ENCODE data around the gene LAMP2.
A peak's percentile ranks its signal among the peaks of the same experiment; 100 is the strongest.
"Not testable (repeated sequence)": the region's sequence is repeated elsewhere in the genome, so short reads cannot be mapped to it uniquely, and the experiment has no call there.

Gene LAMP2

GRCh38 chrX:120485315-120485637 is 16.2 kb upstream of the LAMP2 start:
- Histone ChIP-seq H3K4me1 (ENCODE audit: control insufficient read depth, insufficient read depth, low read length) (0 out of 2 replicates have a peak, but pooled peaks cover 4% of the 10 kb centered on the region), H3K9ac (ENCODE audit: low read length) (no peak overlapping the region), H3K9me3 (ENCODE audit: control insufficient read depth, insufficient read depth, low read depth, low read length) (no peaks in the 10 kb centered on the region), H3K27me3 (ENCODE audit: control insufficient read depth, insufficient read depth, low read length) (no peaks in the 10 kb centered on the region), H3K27ac (ENCODE audit: low read depth, low read length) (peak overlapping the region; percentile 15; the same call in 1 of the 2 replicates), H3K4me3 (ENCODE audit: low read depth, low read length) (peak overlapping the region; percentile 51), H3K36me3 (ENCODE audit: control insufficient read depth, insufficient read depth, low read length) (no peaks in the 10 kb centered on the region)

- no peaks in the 10 kb centered on the region for H3K4me1 ChIP-seq (ENCODE audit: control insufficient read depth, insufficient read depth, low read length)
- H3K9ac ChIP-seq (ENCODE audit: low read length) = no peak overlapping the region
- H3K27me3 ChIP-seq (ENCODE audit: control insufficient read depth, insufficient read depth, low read length) = no peaks in the 10 kb centered on the region
- H3K4me3 ChIP-seq (ENCODE audit: low read depth, low read length) = no peak overlapping the region
- no peak overlapping the region for H3K27ac ChIP-seq (ENCODE audit: low read depth, low read length)
- no peaks in the 10 kb centered on the region for H3K9me3 ChIP-seq (ENCODE audit: control insufficient read depth, insufficient read depth, low read depth, low read length)
- H3K36me3 ChIP-seq (ENCODE audit: control insufficient read depth, insufficient read depth, low read length) = no peaks in the 10 kb centered on the region
These were observed 8.4 kb upstream of the LAMP2 start for GRCh38 chrX:120477453-120477852.

DNA sequence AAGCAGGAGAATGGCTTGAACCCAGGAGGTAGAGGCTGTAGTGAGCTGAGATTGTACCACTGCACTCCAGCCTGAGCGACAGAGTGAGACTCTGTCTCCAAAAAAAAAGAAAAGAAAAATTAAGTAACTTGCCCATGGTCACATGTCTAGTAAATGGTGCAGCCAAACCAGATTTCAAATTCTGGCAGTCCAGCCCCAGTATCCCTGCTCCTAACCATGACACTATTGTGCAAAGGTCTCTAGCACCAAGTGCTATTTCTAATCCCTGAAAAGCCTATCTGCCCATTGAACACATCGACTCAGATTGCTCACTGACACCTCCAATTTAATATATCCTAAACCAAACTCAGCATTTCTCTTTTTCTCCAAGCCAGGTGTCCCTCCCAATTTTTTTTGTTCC is 7.6 kb upstream of the LAMP2 start:
- H3K4me1 ChIP-seq (ENCODE audit: control insufficient read depth, insufficient read depth, low read length) = no peaks in the 10 kb centered on the region
- H3K27me3 ChIP-seq (ENCODE audit: control insufficient read depth, insufficient read depth, low read length) = no peaks in the 10 kb centered on the region
- H3K36me3 ChIP-seq (ENCODE audit: control insufficient read depth, insufficient read depth, low read length) = no peaks in the 10 kb centered on the region
- no peak overlapping the region for H3K9ac ChIP-seq (ENCODE audit: low read length)
- H3K4me3 ChIP-seq (ENCODE audit: low read depth, low read length) = no peak overlapping the region
- H3K27ac ChIP-seq (ENCODE audit: low read depth, low read length) = no peak overlapping the region
- H3K9me3 ChIP-seq (ENCODE audit: control insufficient read depth, insufficient read depth, low read depth, low read length) = no peaks in the 10 kb centered on the region

DNA sequence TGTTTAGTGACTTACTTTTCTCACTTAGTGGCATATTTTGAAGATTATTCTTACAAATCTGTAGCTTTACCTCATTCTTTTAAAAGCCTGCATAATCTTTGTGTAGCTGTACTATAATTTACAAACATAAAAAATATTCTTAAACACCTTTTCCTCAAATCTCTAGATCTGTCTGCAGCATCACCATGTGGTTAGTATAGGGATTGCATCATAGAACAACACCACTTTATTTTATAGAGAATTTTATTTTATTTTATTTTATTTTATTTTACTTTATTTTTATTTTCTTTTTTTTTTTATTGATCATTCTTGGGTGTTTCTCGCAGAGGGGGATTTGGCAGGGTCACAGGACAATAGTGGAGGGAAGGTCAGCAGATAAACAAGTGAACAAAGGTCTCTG is 6.4 kb upstream of the LAMP2 start:
- not testable (repeated sequence) for H3K9me3 ChIP-seq (ENCODE audit: control insufficient read depth, insufficient read depth, low read depth, low read length); H3K4me1 ChIP-seq (ENCODE audit: control insufficient read depth, insufficient read depth, low read length); H3K9ac ChIP-seq (ENCODE audit: low read length); H3K27me3 ChIP-seq (ENCODE audit: control insufficient read depth, insufficient read depth, low read length); H3K36me3 ChIP-seq (ENCODE audit: control insufficient read depth, insufficient read depth, low read length); H3K27ac ChIP-seq (ENCODE audit: low read depth, low read length); H3K4me3 ChIP-seq (ENCODE audit: low read depth, low read length)

GRCh38 chrX:120474085-120474484 is 5.0 kb upstream of the LAMP2 start:
- Histone ChIP-seq H3K4me3 (ENCODE audit: low read depth, low read length) (no peak overlapping the region), H3K27ac (ENCODE audit: low read depth, low read length) (no peak overlapping the region), H3K4me1 (ENCODE audit: control insufficient read depth, insufficient read depth, low read length) (no peaks in the 10 kb centered on the region), H3K36me3 (ENCODE audit: control insufficient read depth, insufficient read depth, low read length) (no peaks in the 10 kb centered on the region), H3K9ac (ENCODE audit: low read length) (no peak overlapping the region), H3K27me3 (ENCODE audit: control insufficient read depth, insufficient read depth, low read length) (no peaks in the 10 kb centered on the region), H3K9me3 (ENCODE audit: control insufficient read depth, insufficient read depth, low read depth, low read length) (no peaks in the 10 kb centered on the region)

GRCh38 chrX:120469657-120470056 is 561 bp upstream of the LAMP2 start:
- not testable (repeated sequence) for H3K9me3 ChIP-seq (ENCODE audit: control insufficient read depth, insufficient read depth, low read depth, low read length); H3K9ac ChIP-seq (ENCODE audit: low read length); H3K27ac ChIP-seq (ENCODE audit: low read depth, low read length); H3K36me3 ChIP-seq (ENCODE audit: control insufficient read depth, insufficient read depth, low read length); H3K4me1 ChIP-seq (ENCODE audit: control insufficient read depth, insufficient read depth, low read length); H3K27me3 ChIP-seq (ENCODE audit: control insufficient read depth, insufficient read depth, low read length); H3K4me3 ChIP-seq (ENCODE audit: low read depth, low read length)

DNA sequence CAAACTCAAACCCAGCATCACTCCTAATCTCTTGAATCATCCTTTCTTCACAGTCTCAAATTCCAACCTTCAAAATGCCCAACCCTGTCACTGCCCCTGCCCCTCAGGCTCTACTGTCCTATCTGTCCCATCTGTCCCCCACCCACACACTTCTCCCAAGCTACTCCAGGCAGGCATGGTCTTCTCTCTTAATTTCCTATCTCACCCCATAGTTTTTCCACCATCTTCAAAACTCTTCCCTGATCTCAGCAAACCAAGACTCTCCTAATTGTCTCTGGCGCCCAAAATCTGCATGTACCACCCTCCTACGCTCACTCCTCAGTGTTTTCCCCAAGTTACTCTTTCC is 644 bp downstream of the LAMP2 start:
- H3K9me3 ChIP-seq (ENCODE audit: control insufficient read depth, insufficient read depth, low read depth, low read length) = no peaks in the 10 kb centered on the region
- peak overlapping the region; percentile 79; the same call in 1 of the 2 replicates for H3K27ac ChIP-seq (ENCODE audit: low read depth, low read length)
- no peaks in the 10 kb centered on the region for H3K36me3 ChIP-seq (ENCODE audit: control insufficient read depth, insufficient read depth, low read length)
- peak overlapping the region; percentile 97 for H3K4me3 ChIP-seq (ENCODE audit: low read depth, low read length)
- peak overlapping the region; percentile 93 for H3K9ac ChIP-seq (ENCODE audit: low read length)
- no peaks in the 10 kb centered on the region for H3K27me3 ChIP-seq (ENCODE audit: control insufficient read depth, insufficient read depth, low read length)
- H3K4me1 ChIP-seq (ENCODE audit: control insufficient read depth, insufficient read depth, low read length) = peaks cover 5% of the 10 kb centered on the region; the same call in 1 of the 2 replicates

- Histone ChIP-seq H3K27ac (ENCODE audit: low read depth, low read length) (no peak overlapping the region), H3K4me1 (ENCODE audit: control insufficient read depth, insufficient read depth, low read length) (peaks cover 5% of the 10 kb centered on the region; the same call in 1 of the 2 replicates), H3K9ac (ENCODE audit: low read length) (peak overlapping the region; percentile 93), H3K4me3 (ENCODE audit: low read depth, low read length) (peak overlapping the region; percentile 97), H3K36me3 (ENCODE audit: control insufficient read depth, insufficient read depth, low read length) (no peaks in the 10 kb centered on the region), H3K9me3 (ENCODE audit: control insufficient read depth, insufficient read depth, low read depth, low read length) (no peaks in the 10 kb centered on the region), H3K27me3 (ENCODE audit: control insufficient read depth, insufficient read depth, low read length) (no peaks in the 10 kb centered on the region)
These were observed 1.0 kb downstream of the LAMP2 start for GRCh38 chrX:120468071-120468470.

- Histone ChIP-seq H3K36me3 (ENCODE audit: control insufficient read depth, insufficient read depth, low read length) (no peaks in the 10 kb centered on the region), H3K27me3 (ENCODE audit: control insufficient read depth, insufficient read depth, low read length) (no peaks in the 10 kb centered on the region), H3K4me3 (ENCODE audit: low read depth, low read length) (no peak overlapping the region), H3K9me3 (ENCODE audit: control insufficient read depth, insufficient read depth, low read depth, low read length) (no peaks in the 10 kb centered on the region), H3K9ac (ENCODE audit: low read length) (no peak overlapping the region), H3K4me1 (ENCODE audit: control insufficient read depth, insufficient read depth, low read length) (peaks cover 5% of the 10 kb centered on the region; the same call in 1 of the 2 replicates), H3K27ac (ENCODE audit: low read depth, low read length) (no peak overlapping the region)
These were observed 4.7 kb downstream of the LAMP2 start for GRCh38 chrX:120464411-120464810.

- H3K4me3 ChIP-seq (ENCODE audit: low read depth, low read length) = no peak overlapping the region
- H3K4me1 ChIP-seq (ENCODE audit: control insufficient read depth, insufficient read depth, low read length) = peaks cover 5% of the 10 kb centered on the region; the same call in 1 of the 2 replicates
- no peak overlapping the region for H3K27ac ChIP-seq (ENCODE audit: low read depth, low read length)
- no peaks in the 10 kb centered on the region for H3K27me3 ChIP-seq (ENCODE audit: control insufficient read depth, insufficient read depth, low read length)
- no peaks in the 10 kb centered on the region for H3K9me3 ChIP-seq (ENCODE audit: control insufficient read depth, insufficient read depth, low read depth, low read length)
- no peak overlapping the region for H3K9ac ChIP-seq (ENCODE audit: low read length)
- no peaks in the 10 kb centered on the region for H3K36me3 ChIP-seq (ENCODE audit: control insufficient read depth, insufficient read depth, low read length)
These were observed 5.9 kb downstream of the LAMP2 start for GRCh38 chrX:120463241-120463640.

DNA sequence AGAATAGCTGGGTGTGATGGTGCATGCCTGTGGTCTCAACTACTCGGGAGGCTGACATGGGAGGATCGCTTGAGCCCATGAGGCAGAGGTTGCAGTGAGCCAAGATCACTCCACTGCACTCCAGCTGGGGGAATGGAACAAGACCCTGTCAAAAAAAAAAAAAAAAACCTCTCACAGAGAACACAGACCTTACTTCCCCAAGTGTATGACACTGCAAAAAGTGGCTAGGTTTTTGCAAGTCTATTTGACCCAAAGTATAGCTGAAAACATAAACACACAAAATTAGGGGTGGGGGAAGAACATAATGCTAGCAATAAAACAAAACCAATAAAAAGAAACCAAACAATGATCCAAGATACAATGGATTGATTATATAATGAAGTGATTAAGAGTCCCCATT is 6.7 kb downstream of the LAMP2 start:
- Histone ChIP-seq H3K9me3 (ENCODE audit: control insufficient read depth, insufficient read depth, low read depth, low read length) (no peaks in the 10 kb centered on the region), H3K27ac (ENCODE audit: low read depth, low read length) (no peak overlapping the region), H3K27me3 (ENCODE audit: control insufficient read depth, insufficient read depth, low read length) (no peaks in the 10 kb centered on the region), H3K9ac (ENCODE audit: low read length) (no peak overlapping the region), H3K4me1 (ENCODE audit: control insufficient read depth, insufficient read depth, low read length) (peaks cover 7% of the 10 kb centered on the region), H3K4me3 (ENCODE audit: low read depth, low read length) (no peak overlapping the region), H3K36me3 (ENCODE audit: control insufficient read depth, insufficient read depth, low read length) (no peaks in the 10 kb centered on the region)

- no peak overlapping the region for H3K9ac ChIP-seq (ENCODE audit: low read length)
- no peaks in the 10 kb centered on the region for H3K9me3 ChIP-seq (ENCODE audit: control insufficient read depth, insufficient read depth, low read depth, low read length)
- H3K36me3 ChIP-seq (ENCODE audit: control insufficient read depth, insufficient read depth, low read length) = peaks cover 15% of the 10 kb centered on the region
- no peak overlapping the region for H3K27ac ChIP-seq (ENCODE audit: low read depth, low read length)
- peaks cover 3% of the 10 kb centered on the region; the same call in 1 of the 2 replicates for H3K4me1 ChIP-seq (ENCODE audit: control insufficient read depth, insufficient read depth, low read length)
- no peaks in the 10 kb centered on the region for H3K27me3 ChIP-seq (ENCODE audit: control insufficient read depth, insufficient read depth, low read length)
- H3K4me3 ChIP-seq (ENCODE audit: low read depth, low read length) = no peak overlapping the region
These were observed 9.8 kb downstream of the LAMP2 start for GRCh38 chrX:120459309-120459708.

Data from HUES6 (cell line).